Measurements from ENCODE around the gene PTPRE. TPM values are rescaled to one million over a fixed set of nuclear protein-coding genes. Genes with fewer than 3 reads are reported as not detected.

PTPRE gene
- total and polyA plus RNA-seq, 2 donors from 2014 or later = 1.1 to 25.7 TPM

DNA sequence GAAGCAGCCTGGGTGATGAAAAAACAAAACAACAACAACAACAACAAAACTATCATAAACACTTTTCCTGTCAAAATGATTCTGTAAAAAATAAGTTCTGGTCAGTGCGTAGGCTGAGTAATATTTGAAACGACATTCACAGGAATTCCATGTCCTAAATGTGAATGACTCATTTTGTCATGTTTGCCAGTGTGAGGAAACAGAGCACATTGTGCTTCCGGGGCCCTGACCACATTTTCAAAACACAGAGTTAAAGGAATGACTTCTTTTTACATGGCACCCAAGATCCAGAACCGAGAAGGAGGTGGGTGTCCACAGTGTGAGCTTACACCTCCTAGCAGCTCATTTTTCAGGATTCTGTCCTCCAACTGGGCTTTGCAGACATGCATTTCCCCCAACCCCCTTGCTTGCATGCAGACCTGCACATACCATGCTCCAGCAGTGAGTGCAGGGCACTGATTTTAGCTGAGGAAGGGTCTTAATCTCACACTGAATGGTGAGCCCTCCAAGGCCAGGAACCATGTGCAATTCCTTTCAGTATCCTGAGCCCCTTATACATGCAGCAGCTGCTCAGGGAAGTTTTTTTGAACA, 17.2 kb upstream of the PTPRE start:
- FAIRE-seq (no peak), DNase-seq (no peak)
- Histone ChIP-seq H3K9ac (ENCODE audit: low read length in 3 of 3) (no peak overlapping the region), H3K27me3 (ENCODE audit: control insufficient read depth, insufficient read depth, low read length) (no peaks in the 10 kb centered on the region), H3K4me3 (ENCODE audit: low read length in 3 of 3) (peak overlapping the region in 2 of 3 donors; percentile 24 to 69), H3K36me3 (ENCODE audit: control insufficient read depth in 2 of 3, insufficient read depth in 3 of 3, low read length in 3 of 3) (no peaks in the 10 kb centered on the region), H3K9me3 (ENCODE audit: control insufficient read depth in 2 of 3, insufficient read depth in 1 of 3, low read length in 3 of 3) (no peaks in the 10 kb centered on the region), H3K27ac (ENCODE audit: low read depth in 2 of 2, low read length in 2 of 2) (no peak overlapping the region), H3K4me1 (ENCODE audit: control insufficient read depth in 2 of 3, insufficient read depth in 2 of 3, low read depth in 1 of 3, low read length in 3 of 3) (peaks cover 0 to 7% (median 3%) of the 10 kb centered on the region in 3 donors)
- intact Hi-C loops (cut with DNase I) = no loop called here
- TF ChIP-seq, protein P1, sequence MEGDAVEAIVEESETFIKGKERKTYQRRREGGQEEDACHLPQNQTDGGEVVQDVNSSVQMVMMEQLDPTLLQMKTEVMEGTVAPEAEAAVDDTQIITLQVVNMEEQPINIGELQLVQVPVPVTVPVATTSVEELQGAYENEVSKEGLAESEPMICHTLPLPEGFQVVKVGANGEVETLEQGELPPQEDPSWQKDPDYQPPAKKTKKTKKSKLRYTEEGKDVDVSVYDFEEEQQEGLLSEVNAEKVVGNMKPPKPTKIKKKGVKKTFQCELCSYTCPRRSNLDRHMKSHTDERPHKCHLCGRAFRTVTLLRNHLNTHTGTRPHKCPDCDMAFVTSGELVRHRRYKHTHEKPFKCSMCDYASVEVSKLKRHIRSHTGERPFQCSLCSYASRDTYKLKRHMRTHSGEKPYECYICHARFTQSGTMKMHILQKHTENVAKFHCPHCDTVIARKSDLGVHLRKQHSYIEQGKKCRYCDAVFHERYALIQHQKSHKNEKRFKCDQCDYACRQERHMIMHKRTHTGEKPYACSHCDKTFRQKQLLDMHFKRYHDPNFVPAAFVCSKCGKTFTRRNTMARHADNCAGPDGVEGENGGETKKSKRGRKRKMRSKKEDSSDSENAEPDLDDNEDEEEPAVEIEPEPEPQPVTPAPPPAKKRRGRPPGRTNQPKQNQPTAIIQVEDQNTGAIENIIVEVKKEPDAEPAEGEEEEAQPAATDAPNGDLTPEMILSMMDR (IDR thresholded peaks at IDR 0.05; ENCODE audit: borderline replicate concordance, extremely low read depth, insufficient read depth) = no peak

DNA sequence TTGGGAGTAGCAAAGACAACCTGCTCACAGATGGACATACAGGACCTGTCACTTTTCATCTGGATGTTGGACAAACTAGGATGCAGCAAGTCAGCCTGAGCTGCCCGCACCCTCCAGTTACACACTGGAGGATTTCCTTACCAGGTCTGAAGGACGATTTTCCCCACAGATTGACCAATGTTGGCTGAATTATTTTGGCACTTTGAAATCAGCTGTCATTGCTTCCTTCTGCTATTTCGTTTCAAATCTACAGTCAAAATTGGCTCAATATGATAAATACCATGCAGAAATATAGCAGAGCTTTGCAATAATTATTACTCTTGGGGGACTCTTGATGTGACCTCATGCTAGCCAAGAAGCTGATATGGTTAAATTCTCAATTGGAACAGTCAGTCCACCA, 16.7 kb upstream of the PTPRE start:
- Histone ChIP-seq H3K4me1 (ENCODE audit: control insufficient read depth in 2 of 3, insufficient read depth in 2 of 3, low read depth in 1 of 3, low read length in 3 of 3) (peaks cover 0 to 3% (median 3%) of the 10 kb centered on the region in 3 donors), H3K27me3 (ENCODE audit: control insufficient read depth, insufficient read depth, low read length) (no peaks in the 10 kb centered on the region), H3K9me3 (ENCODE audit: control insufficient read depth in 2 of 3, insufficient read depth in 1 of 3, low read length in 3 of 3) (no peaks in the 10 kb centered on the region), H3K9ac (ENCODE audit: low read length in 3 of 3) (no peak overlapping the region), H3K27ac (ENCODE audit: low read depth in 2 of 2, low read length in 2 of 2) (no peak overlapping the region), H3K36me3 (ENCODE audit: control insufficient read depth in 2 of 3, insufficient read depth in 3 of 3, low read length in 3 of 3) (no peaks in the 10 kb centered on the region), H3K4me3 (ENCODE audit: low read length in 3 of 3) (peak overlapping the region in 2 of 3 donors; percentile 24 to 69)
- no peak for FAIRE-seq
- no peak for DNase-seq
- intact Hi-C loops (cut with DNase I) = no loop called here
- TF ChIP-seq, protein P1 (IDR thresholded peaks at IDR 0.05; ENCODE audit: borderline replicate concordance, extremely low read depth, insufficient read depth) = no peak

DNA sequence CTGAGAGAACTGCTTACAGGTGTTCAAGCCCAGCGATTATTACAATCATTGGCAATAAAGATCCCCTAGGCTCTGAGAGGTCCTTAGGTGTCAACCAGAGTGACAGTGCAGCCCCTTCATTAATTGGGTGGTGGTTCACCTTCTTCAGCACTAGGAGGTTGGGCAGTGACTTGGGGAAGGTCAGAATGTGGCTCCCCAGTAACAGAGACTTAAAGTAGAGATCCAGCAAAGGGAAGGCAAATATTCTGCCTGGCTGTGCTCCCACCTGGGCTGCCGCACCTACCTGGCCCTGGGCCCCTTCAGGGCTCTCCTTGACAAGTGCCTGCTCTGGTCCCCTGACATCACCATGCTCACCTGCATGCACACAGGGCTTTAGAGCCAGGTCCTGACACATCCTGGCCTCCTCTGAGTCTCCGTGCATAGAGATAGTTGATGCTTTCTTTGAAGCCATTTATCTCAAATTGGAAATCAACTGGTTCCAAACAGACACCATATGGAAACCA, 16.0 kb upstream of the PTPRE start:
- TF ChIP-seq, protein P1 (IDR thresholded peaks at IDR 0.05; ENCODE audit: borderline replicate concordance, extremely low read depth, insufficient read depth) = no peak
- no peaks in the 10 kb centered on the region for H3K36me3 ChIP-seq (ENCODE audit: control insufficient read depth in 2 of 3, insufficient read depth in 3 of 3, low read length in 3 of 3)
- no peak for DNase-seq

More for the DNA sequence above, 16.0 kb upstream of the PTPRE start:
- Histone ChIP-seq H3K9me3 (ENCODE audit: control insufficient read depth in 2 of 3, insufficient read depth in 1 of 3, low read length in 3 of 3) (no peaks in the 10 kb centered on the region), H3K4me1 (ENCODE audit: control insufficient read depth in 2 of 3, insufficient read depth in 2 of 3, low read depth in 1 of 3, low read length in 3 of 3) (peaks cover 0 to 3% (median 0%) of the 10 kb centered on the region in 3 donors), H3K9ac (ENCODE audit: low read length in 3 of 3) (no peak overlapping the region), H3K4me3 (ENCODE audit: low read length in 3 of 3) (peak overlapping the region in 2 of 3 donors; percentile 24 to 69), H3K27ac (ENCODE audit: low read depth in 2 of 2, low read length in 2 of 2) (no peak overlapping the region), H3K27me3 (ENCODE audit: control insufficient read depth, insufficient read depth, low read length) (no peaks in the 10 kb centered on the region)
- intact Hi-C loops (cut with DNase I) = no loop called here
- no peak for FAIRE-seq
